Breast epithelium (tissue), 4 donors: ENCODE measurements around the gene GALNT16. TPM values are rescaled to one million over a fixed set of nuclear protein-coding genes. Genes with fewer than 3 reads are reported as not detected.

Experiments
- DNase-seq, 2 donors: peaks; one replicate each; pipeline ENCODE4 v3.0.0-alpha.2; 2019; ENCODE audit warnings: low spot score in 2 of 2
- H3K27ac ChIP-seq, 2 donors: fragments of 200-600 bp; sonication (generic) in 1 of 2; one replicate each; pipeline ENCODE4 v1.5.1; 2016 to 2019; ENCODE audit warnings: mild to moderate bottlenecking in 1 of 2
- H3K27me3 ChIP-seq, 2 donors: fragments of 200-600 bp; sonication (generic) in 1 of 2; one replicate each; pipeline versions ENCODE4 v1.5.1 to v1.6.0; 2017 to 2019; ENCODE audit warnings: control low read depth in 1 of 2, mild to moderate bottlenecking in 1 of 2
- H3K36me3 ChIP-seq: fragments of 200-600 bp; one replicate; pipeline ENCODE4 v1.5.1; 2019
- H3K4me1 ChIP-seq, 2 donors: fragments of 200-600 bp; sonication (generic); one replicate each; pipeline ENCODE4 v1.5.1; 2016 to 2019; ENCODE audit warnings: control low read depth in 1 of 2
- H3K4me3 ChIP-seq, 3 donors: fragments of 200-600 bp; sonication (generic); 1 replicate in 2 of 3; 2 replicates in 1 of 3; pipeline ENCODE4 v1.5.1; 2016 to 2019; ENCODE audit warnings: mild to moderate bottlenecking in 3 of 3, moderate library complexity in 2 of 3
- H3K9me3 ChIP-seq, 2 donors: fragments of 200-600 bp; sonication (generic) in 1 of 2; one replicate each; pipeline ENCODE4 v1.5.1; 2016 to 2019; ENCODE audit warnings: control low read depth in 1 of 2
- POLR2A ChIP-seq: fragments of 450-650 bp; IDR thresholded peaks from one replicate; pipeline ENCODE4 v1.6.1; 2016; ENCODE audit warnings: antibody characterized with exemption, mild to moderate bottlenecking, moderate library complexity
- POLR2AphosphoS5 ChIP-seq, 3 donors: sonication (generic); formaldehyde crosslinking; IDR thresholded peaks; one replicate each; pipeline ENCODE4 v1.6.1; 2017; ENCODE audit warnings: antibody characterized with exemption in 3 of 3
- intact Hi-C: fragments of 100-400 bp; cut with DNase I; formaldehyde crosslinking; loops from one replicate; pipeline ENCODE4 v1.15.1; 2023; ENCODE audit warnings: low total_unique reads
- total RNA-seq, 3 donors: library from RNA; depleted of rRNA; stranded (reverse); fragments of >200 nt; gene quantifications; one replicate each; pipeline ENCODE4 v1.1.0, GENCODE V29; 2016
- TF ChIP-seq, protein P1 (sequence below), 3 donors: fragments of 450-650 bp; IDR thresholded peaks; one replicate each; pipeline ENCODE4 v1.5.1; 2016 to 2017; ENCODE audit warnings: antibody characterized with exemption in 3 of 3, mild to moderate bottlenecking in 3 of 3, moderate library complexity in 3 of 3

The GALNT16 gene
- total RNA-seq, 3 donors from 2014 or later: 6.3 to 20.6 (median 8.8) TPM

GRCh38 chr14:69312608-69313007, 52.6 kb downstream of the GALNT16 start:
- no peaks in the 10 kb centered on the region for H3K9me3 ChIP-seq
- intact Hi-C loops: no loop called here
- H3K27ac ChIP-seq: peak overlapping the region in 1 of 2 donors; percentile 55
- H3K4me3 ChIP-seq: no peak overlapping the region
- TF ChIP-seq, protein P1, sequence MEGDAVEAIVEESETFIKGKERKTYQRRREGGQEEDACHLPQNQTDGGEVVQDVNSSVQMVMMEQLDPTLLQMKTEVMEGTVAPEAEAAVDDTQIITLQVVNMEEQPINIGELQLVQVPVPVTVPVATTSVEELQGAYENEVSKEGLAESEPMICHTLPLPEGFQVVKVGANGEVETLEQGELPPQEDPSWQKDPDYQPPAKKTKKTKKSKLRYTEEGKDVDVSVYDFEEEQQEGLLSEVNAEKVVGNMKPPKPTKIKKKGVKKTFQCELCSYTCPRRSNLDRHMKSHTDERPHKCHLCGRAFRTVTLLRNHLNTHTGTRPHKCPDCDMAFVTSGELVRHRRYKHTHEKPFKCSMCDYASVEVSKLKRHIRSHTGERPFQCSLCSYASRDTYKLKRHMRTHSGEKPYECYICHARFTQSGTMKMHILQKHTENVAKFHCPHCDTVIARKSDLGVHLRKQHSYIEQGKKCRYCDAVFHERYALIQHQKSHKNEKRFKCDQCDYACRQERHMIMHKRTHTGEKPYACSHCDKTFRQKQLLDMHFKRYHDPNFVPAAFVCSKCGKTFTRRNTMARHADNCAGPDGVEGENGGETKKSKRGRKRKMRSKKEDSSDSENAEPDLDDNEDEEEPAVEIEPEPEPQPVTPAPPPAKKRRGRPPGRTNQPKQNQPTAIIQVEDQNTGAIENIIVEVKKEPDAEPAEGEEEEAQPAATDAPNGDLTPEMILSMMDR (IDR thresholded peaks at IDR 0.05): no peak
- no peak for TF ChIP-seq POLR2A
- TF ChIP-seq POLR2AphosphoS5 (IDR thresholded peaks at IDR 0.05): no peak
- no peaks in the 10 kb centered on the region for H3K4me1 ChIP-seq
- peak; percentile 38 to 47 for DNase-seq
- H3K27me3 ChIP-seq: no peaks in the 10 kb centered on the region
- H3K36me3 ChIP-seq: no peaks in the 10 kb centered on the region

- peak overlapping the region in 1 of 2 donors; percentile 55 for H3K27ac ChIP-seq
- no peaks in the 10 kb centered on the region for H3K27me3 ChIP-seq
- H3K9me3 ChIP-seq: no peaks in the 10 kb centered on the region
- no peak overlapping the region for H3K4me3 ChIP-seq
- H3K4me1 ChIP-seq: no peaks in the 10 kb centered on the region
- intact Hi-C loops: no loop called here
- no peaks in the 10 kb centered on the region for H3K36me3 ChIP-seq
- TF ChIP-seq POLR2A (no peak), POLR2AphosphoS5 (IDR thresholded peaks at IDR 0.05) (no peak)
- TF ChIP-seq, protein P1 (IDR thresholded peaks at IDR 0.05): no peak
- DNase-seq: no peak
Observed at GRCh38 chr14:69313176-69313575, 53.2 kb downstream of the GALNT16 start.

DNA sequence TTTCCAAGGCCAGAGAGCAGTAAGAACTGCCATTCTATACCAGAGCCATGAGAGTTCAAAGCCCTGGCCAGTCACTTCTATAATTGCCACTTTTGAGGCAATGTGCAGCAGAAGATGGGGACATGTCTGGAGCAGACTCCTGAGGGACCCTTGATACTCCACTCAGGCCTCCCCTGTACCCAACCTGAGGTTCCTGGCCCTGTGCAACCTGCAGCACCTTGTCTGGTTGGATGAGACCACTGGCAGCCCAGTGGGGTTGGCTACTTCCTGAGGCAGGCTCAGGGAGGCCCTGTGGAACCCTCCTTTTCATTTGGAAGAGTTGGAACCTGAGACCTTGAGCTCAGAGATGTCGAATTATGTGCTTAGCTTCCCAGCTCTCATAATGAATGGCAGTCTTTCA, 54.4 kb downstream of the GALNT16 start:
- intact Hi-C loops: no loop called here
- no peaks in the 10 kb centered on the region for H3K4me1 ChIP-seq
- H3K4me3 ChIP-seq: no peak overlapping the region
- TF ChIP-seq, protein P1 (IDR thresholded peaks at IDR 0.05): no peak
- no peak for TF ChIP-seq POLR2A
- TF ChIP-seq POLR2AphosphoS5 (IDR thresholded peaks at IDR 0.05): no peak
- no peaks in the 10 kb centered on the region for H3K9me3 ChIP-seq
- no peak for DNase-seq
- H3K27me3 ChIP-seq: no peaks in the 10 kb centered on the region
- no peak overlapping the region for H3K27ac ChIP-seq
- H3K36me3 ChIP-seq: no peaks in the 10 kb centered on the region

- no peaks in the 10 kb centered on the region for H3K4me1 ChIP-seq
- DNase-seq: no peak
- intact Hi-C loops: loop anchor here (5.0 kb wide), 1 partner anchor 52 kb away; no protein-coding TSS in a partner anchor
- no peak overlapping the region for H3K4me3 ChIP-seq
- TF ChIP-seq POLR2A (no peak), POLR2AphosphoS5 (IDR thresholded peaks at IDR 0.05) (no peak)
- TF ChIP-seq, protein P1 (IDR thresholded peaks at IDR 0.05): no peak
- no peaks in the 10 kb centered on the region for H3K36me3 ChIP-seq
- peak overlapping the region in 1 of 2 donors; percentile 68 for H3K27ac ChIP-seq
- no peaks in the 10 kb centered on the region for H3K9me3 ChIP-seq
- no peaks in the 10 kb centered on the region for H3K27me3 ChIP-seq
Observed at GRCh38 chr14:69315301-69315700, 55.3 kb downstream of the GALNT16 start.

GRCh38 chr14:69316449-69317101, 56.6 kb downstream of the GALNT16 start:
- H3K27me3 ChIP-seq: no peaks in the 10 kb centered on the region
- DNase-seq: no peak
- H3K4me1 ChIP-seq: no peaks in the 10 kb centered on the region
- TF ChIP-seq, protein P1 (IDR thresholded peaks at IDR 0.05): no peak
- TF ChIP-seq POLR2A (no peak), POLR2AphosphoS5 (IDR thresholded peaks at IDR 0.05) (no peak)
- no peak overlapping the region for H3K4me3 ChIP-seq
- peak overlapping the region; percentile 67 to 77 for H3K27ac ChIP-seq
- intact Hi-C loops: loop anchor here (5.0 kb wide), 1 partner anchor 51 kb away; no protein-coding TSS in a partner anchor
- no peaks in the 10 kb centered on the region for H3K9me3 ChIP-seq
- no peaks in the 10 kb centered on the region for H3K36me3 ChIP-seq
